DND-41 (cell line): ENCODE data around the gene HTRA1.

ENCODE experiments used
- EZH2 ChIP-seq: IDR thresholded peaks from 3 replicates; pipeline ENCODE4 v1.6.1; 2012; ENCODE audit warnings: borderline replicate concordance, low read depth, mild to moderate bottlenecking, moderate library complexity, low read length, inconsistent platforms; ENCODE audit not compliant: severe bottlenecking
- TF ChIP-seq, protein P1 (sequence below): IDR thresholded peaks from 2 replicates; pipeline ENCODE4 v1.5.1; 2012; ENCODE audit warnings: borderline replicate concordance, low read length, moderate library complexity, mild to moderate bottlenecking; ENCODE audit not compliant: poor library complexity, severe bottlenecking; ENCODE audit errors: extremely low read depth

DNA sequence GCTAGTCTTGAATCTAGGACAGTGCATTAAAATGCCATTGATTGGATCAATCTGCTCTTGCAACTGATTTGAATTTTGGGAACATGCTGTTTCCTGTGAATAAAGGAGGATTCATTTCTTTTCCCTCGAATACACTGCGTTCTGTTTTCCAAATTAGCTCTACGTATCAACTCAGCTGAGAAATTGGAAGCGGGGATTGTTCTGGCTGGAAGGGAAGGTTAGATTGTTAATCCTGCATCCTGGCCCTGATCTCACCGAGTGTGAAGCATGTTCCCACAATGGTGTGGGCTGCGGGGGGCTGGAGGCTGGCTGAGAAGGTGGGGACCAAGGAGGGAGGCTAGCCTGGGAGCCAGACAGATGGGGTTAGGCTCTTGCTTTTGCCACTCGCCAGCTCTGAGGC, 17.6 kb downstream of the HTRA1 start:
- TF ChIP-seq, protein P1, sequence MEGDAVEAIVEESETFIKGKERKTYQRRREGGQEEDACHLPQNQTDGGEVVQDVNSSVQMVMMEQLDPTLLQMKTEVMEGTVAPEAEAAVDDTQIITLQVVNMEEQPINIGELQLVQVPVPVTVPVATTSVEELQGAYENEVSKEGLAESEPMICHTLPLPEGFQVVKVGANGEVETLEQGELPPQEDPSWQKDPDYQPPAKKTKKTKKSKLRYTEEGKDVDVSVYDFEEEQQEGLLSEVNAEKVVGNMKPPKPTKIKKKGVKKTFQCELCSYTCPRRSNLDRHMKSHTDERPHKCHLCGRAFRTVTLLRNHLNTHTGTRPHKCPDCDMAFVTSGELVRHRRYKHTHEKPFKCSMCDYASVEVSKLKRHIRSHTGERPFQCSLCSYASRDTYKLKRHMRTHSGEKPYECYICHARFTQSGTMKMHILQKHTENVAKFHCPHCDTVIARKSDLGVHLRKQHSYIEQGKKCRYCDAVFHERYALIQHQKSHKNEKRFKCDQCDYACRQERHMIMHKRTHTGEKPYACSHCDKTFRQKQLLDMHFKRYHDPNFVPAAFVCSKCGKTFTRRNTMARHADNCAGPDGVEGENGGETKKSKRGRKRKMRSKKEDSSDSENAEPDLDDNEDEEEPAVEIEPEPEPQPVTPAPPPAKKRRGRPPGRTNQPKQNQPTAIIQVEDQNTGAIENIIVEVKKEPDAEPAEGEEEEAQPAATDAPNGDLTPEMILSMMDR, result no peak
- no peak for TF ChIP-seq EZH2
